HG02763 (cell line): ENCODE results near the gene FOXK1.
"Not testable (repeated sequence)": the region's sequence is repeated elsewhere in the genome, so short reads cannot be mapped to it uniquely, and the experiment has no call there.

Experiments
- ATAC-seq: cut with Tn5 transposase; IDR thresholded peaks from one replicate; pipeline ENCODE4 v1.9.1; 2021; ENCODE audit warnings: mild to moderate bottlenecking, moderate library complexity; ENCODE audit not compliant: unreplicated experiment

Gene FOXK1

GRCh38 chr7:4665661-4666060 lies 16.4 kb upstream of the FOXK1 start:
- no peak for ATAC-seq

GRCh38 chr7:4667776-4668509 lies 14.2 kb upstream of the FOXK1 start:
- ATAC-seq = no peak

- ATAC-seq = no peak
Observed at GRCh38 chr7:4668510-4668847, 13.6 kb upstream of the FOXK1 start.

GRCh38 chr7:4670791-4671190 lies 11.3 kb upstream of the FOXK1 start:
- no peak for ATAC-seq

- no peak for ATAC-seq
Observed at GRCh38 chr7:4675771-4676367, 6.2 kb upstream of the FOXK1 start.

GRCh38 chr7:4677518-4677917 lies 4.6 kb upstream of the FOXK1 start:
- ATAC-seq = not testable (repeated sequence)

DNA sequence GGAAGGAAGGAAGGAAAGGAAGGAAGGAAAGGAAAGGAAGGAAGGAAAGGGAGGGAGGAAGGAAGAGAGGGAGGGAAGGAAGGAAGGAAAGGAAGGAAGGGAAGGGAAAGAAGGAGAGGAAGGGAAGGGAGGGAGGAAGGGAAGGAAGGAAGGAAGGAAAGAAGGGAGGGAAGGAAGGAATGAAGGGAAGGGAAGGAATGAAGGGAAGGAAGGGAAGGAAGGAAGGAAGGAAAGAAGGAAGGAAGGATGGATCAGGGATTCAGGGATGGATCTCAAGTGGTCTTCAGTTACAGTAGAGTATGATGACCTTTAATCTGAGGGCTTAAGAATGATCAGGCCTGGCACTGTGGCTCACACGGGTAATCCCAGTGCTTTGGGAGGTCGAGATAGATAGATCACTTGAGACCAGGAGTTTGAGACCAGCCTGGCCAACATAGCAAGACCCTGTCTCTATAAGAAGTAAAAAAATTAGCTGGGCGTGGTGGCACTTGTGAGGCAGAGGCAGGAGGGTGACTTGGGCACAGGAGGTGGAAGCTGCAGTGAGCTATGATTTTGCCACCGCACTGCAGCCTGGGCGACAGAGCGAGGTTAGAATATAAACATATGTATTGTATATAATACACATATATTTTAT lies 760 bp upstream of the FOXK1 start:
- ATAC-seq = no peak

DNA sequence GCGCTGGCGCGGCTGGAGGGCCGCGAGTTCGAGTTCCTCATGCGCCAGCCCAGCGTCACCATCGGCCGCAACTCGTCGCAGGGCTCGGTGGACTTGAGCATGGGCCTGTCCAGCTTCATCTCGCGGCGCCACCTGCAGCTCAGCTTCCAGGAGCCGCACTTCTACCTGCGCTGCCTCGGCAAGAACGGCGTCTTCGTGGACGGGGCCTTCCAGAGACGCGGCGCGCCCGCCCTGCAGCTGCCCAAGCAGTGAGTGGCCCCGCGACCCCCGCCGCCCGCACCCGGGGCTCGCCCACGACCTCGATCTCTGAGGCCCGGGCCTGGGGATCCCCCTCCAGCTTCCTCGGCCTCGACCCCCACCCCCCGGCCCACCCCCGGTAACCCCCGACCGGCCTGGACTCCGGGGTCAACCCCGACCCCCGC lies 537 bp downstream of the FOXK1 start:
- ATAC-seq = peak; percentile 17

GRCh38 chr7:4683043-4683883 lies 1.2 kb downstream of the FOXK1 start:
- no peak for ATAC-seq

DNA sequence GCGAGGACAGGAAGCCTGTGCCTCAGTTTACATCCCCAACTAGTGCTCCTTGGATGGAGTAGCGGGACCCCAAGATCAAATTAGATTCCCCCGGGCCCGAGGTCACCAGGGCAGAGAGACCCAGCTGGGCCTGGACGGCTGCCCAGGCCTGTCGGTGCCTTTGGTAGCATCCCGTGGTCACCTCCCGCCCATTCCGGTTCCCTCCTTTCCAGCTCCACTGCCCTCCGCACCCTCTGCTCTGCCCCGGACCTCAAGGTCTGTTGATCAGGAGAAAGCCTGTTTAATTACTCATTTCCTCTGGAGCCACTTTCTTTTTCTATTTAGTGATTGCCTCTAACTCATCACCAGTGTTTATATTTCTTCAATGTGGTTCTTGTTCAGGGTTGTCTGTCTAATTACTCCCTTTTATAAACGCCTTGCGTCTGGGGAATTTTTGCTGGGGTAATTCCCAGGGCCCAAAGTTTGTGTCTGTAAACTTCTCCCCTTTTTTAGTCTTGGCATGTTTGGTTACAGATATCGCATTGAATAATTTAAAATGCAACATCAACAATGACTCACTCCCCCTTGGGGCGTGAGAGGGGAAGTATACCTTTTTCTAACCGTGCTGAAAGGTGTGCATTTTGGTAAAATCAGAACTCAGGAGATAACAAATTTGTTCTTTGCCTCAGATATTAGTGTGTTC lies 1.9 kb downstream of the FOXK1 start:
- peak; percentile 25 for ATAC-seq

- no peak for ATAC-seq
Observed at GRCh38 chr7:4684846-4685245, 2.8 kb downstream of the FOXK1 start.

DNA sequence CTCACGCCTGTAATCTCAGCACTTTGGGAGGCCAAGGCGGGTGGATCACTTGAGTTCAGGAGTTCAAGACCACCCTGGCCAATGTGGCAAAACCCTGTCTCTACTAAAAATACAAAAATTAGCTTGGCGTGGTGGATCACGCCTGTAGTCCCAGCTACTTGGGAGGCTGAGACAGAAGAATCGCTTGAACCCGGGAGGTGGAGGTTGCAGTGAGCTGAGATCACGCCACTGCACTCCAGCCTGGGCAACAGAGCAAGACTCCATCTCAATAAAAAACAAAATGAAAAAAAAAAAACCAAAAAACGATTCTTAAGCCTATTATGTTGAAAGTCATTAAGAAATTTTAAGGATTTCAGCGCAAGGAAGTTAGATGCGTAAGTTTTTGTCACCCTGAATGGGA lies 3.6 kb downstream of the FOXK1 start:
- not testable (repeated sequence) for ATAC-seq

GRCh38 chr7:4687956-4688355 lies 5.9 kb downstream of the FOXK1 start:
- ATAC-seq = no peak

DNA sequence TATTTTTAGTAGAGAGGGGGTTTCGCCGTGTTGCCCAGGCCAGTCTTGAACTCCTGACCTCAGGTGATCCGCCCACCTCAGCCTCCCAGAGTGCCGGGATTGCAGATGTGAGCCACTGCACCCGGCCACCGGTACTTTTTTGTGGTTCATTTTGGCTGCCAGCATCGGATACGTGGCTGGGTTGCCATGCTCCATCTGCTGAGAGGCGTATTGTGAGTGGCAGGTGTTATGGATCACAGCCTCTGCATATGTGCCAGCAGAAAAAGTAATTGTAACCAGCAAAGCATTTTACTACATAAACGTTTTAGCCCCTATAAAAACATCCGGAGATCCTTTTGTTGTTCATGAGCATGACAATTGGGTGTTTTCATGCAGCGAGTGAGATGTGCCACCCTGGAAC lies 7.1 kb downstream of the FOXK1 start:
- ATAC-seq = no peak

DNA sequence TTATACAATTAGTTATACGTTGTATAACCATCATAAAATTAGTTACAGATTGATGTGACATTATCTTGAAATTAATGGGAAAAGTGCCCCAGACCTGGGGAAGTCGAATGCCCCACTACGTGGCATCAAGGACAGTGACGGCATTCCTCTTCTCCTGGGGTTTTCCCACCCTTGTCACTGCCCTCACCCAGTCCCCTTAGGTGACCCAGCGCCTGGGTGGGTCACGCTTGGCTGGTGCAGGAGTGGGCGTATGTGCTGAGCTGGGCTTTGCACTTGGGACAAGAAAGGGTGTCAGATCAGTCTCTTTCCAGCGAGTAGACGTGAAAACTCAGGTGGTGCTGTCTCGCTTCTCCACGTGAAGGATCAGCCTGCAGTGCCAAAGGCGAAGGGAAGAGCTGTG lies 7.6 kb downstream of the FOXK1 start:
- ATAC-seq = peak; percentile 58

DNA sequence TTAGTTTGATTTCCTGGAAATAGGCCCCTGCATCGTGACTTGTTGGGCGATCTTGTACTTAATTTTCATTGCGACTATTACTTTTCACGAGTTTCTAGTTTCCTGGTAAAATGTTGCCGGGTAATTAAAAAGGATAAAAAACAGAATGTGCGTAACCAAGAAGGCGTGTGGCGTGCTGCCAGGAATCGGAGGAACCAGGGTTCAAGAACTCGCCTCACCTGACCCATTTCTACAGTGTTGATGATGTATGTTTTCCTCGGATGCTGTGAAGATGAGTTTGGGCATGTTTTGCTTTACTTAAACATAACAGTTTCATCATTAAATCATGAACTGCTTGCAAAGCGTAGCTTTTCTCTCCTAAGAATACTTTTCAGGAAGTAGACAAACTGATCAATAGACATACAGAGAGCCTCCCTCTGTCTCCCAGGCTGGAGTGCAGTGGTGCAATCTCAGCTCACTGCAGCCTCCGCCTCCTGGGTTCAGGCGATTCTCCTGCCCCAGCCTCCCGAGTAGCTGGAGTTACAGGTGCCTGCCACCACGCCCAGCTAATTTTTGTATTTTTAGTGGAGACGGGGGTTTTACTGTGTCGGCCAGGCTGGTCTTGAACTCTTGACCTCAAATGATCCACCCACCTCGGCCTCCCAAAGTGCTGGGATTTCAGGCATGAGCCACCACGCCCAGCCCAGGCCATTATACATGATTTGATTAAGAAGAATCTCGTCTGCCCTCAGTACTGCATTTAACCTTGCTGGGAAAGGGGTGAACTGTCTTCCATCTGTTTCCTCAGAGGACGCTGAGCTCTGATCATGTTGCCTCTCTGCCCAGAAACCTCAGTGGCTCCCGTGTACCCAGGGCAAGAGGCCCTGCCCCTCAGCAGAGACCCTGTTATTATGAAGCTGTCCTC lies 9.1 kb downstream of the FOXK1 start:
- ATAC-seq = no peak

- ATAC-seq = no peak
Observed at GRCh38 chr7:4692055-4692454, 10.0 kb downstream of the FOXK1 start.

GRCh38 chr7:4692622-4693021 lies 10.5 kb downstream of the FOXK1 start:
- not testable (repeated sequence) for ATAC-seq

- no peak for ATAC-seq
Observed at GRCh38 chr7:4693152-4693551, 11.1 kb downstream of the FOXK1 start.

- ATAC-seq = no peak
Observed at GRCh38 chr7:4693749-4694148, 11.7 kb downstream of the FOXK1 start.
